Medulla oblongata (tissue), 1 donor: ENCODE results near the gene SF3A1.
"Not testable (repeated sequence)": the region's sequence is repeated elsewhere in the genome, so short reads cannot be mapped to it uniquely, and the experiment has no call there.

Experiments
- DNase-seq: peaks from one replicate; pipeline ENCODE4 v3.0.0-alpha.2; 2015; ENCODE audit errors: extremely low spot score

SF3A1 gene

GRCh38 chr22:30356449-30357235, at the start of gene SF3A1, which contains the start of gene CCDC157:
SF3A1 (minus strand) TSS chr22:30356894; CDS start chr22:30356792, 102 bp downstream.
CCDC157 (plus strand) TSS chr22:30357007; CDS start chr22:30366001, 8,994 bp downstream.
- DNase-seq = peak; percentile 93

- no peak for DNase-seq
Measured at GRCh38 chr22:30406400-30406799, 49.7 kb upstream of the SF3A1 start.

GRCh38 chr22:30405731-30406130, 49.0 kb upstream of the SF3A1 start:
- DNase-seq = no peak

- DNase-seq = no peak
Measured at GRCh38 chr22:30404307-30404706, 47.6 kb upstream of the SF3A1 start.

GRCh38 chr22:30402766-30403104, 46.0 kb upstream of the SF3A1 start:
- DNase-seq = not testable (repeated sequence)

- no peak for DNase-seq
Measured at GRCh38 chr22:30402028-30402765, 45.5 kb upstream of the SF3A1 start.

- DNase-seq = not testable (repeated sequence)
Measured at GRCh38 chr22:30401024-30401423, 44.3 kb upstream of the SF3A1 start.

- DNase-seq = no peak
Measured at GRCh38 chr22:30400159-30400558, 43.5 kb upstream of the SF3A1 start.

- DNase-seq = no peak
Measured at GRCh38 chr22:30399718-30400117, 43.0 kb upstream of the SF3A1 start.

GRCh38 chr22:30398685-30399680, 42.3 kb upstream of the SF3A1 start:
- no peak for DNase-seq

- no peak for DNase-seq
Measured at GRCh38 chr22:30397656-30398635, 41.3 kb upstream of the SF3A1 start.

- DNase-seq = peak; percentile 80
Measured at GRCh38 chr22:30396871-30397655, 40.4 kb upstream of the SF3A1 start, which contains the start of gene SEC14L2. SEC14L2 (plus strand) TSS chr22:30397018; CDS start chr22:30397117, 99 bp downstream.

- no peak for DNase-seq
Measured at GRCh38 chr22:30393885-30394284, 37.2 kb upstream of the SF3A1 start.

- no peak for DNase-seq
Measured at GRCh38 chr22:30393322-30393680, 36.6 kb upstream of the SF3A1 start.

- DNase-seq = no peak
Measured at GRCh38 chr22:30392661-30393321, 36.1 kb upstream of the SF3A1 start.

- peak; percentile 89 for DNase-seq
Measured at GRCh38 chr22:30390974-30391691, 34.4 kb upstream of the SF3A1 start.

GRCh38 chr22:30386960-30387827, 30.5 kb upstream of the SF3A1 start, which contains the start of gene RNF215:
RNF215 (minus strand) TSS chr22:30387411; CDS start chr22:30387313, 98 bp downstream.
- peak; percentile 88 for DNase-seq
